A673 (cell line): ENCODE measurements around the gene FAM13A.

ENCODE experiments used
- EZH2 ChIP-seq: fragments of 200-600 bp; sonication (generic); IDR thresholded peaks from 2 replicates; pipeline ENCODE4 v1.6.1; 2017; ENCODE audit warnings: borderline replicate concordance, low read depth, mild to moderate bottlenecking, mixed read lengths, antibody characterized with exemption, low read length; ENCODE audit not compliant: poor library complexity, severe bottlenecking
- TF ChIP-seq, protein P1 (sequence below): fragments of 300-800, 200-600 bp; sonication (generic); conservative IDR thresholded peaks from 2 replicates; pipeline ENCODE4 v1.5.1; 2017; ENCODE audit warnings: low read depth, mild to moderate bottlenecking, antibody characterized with exemption, low read length, moderate library complexity, mixed read lengths

DNA sequence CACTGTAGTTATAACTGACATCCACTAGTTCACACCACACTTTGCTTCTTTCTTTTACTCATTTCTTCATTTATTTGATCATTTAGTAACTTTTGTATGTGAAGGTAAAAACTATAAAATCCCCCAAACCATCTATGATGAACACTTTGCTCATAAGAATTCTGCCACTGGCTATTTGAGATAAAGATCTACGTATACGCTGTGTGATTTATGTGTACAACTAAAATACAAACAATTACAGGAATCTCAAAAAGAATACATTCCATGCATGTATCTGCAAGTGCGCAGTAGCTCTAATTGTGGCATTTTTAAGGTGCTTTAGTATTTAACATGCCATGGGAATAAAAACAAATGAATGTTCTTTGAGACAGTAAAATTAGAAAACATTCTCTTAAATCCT is 202.5 kb downstream of the FAM13A start:
- TF ChIP-seq, protein P1, sequence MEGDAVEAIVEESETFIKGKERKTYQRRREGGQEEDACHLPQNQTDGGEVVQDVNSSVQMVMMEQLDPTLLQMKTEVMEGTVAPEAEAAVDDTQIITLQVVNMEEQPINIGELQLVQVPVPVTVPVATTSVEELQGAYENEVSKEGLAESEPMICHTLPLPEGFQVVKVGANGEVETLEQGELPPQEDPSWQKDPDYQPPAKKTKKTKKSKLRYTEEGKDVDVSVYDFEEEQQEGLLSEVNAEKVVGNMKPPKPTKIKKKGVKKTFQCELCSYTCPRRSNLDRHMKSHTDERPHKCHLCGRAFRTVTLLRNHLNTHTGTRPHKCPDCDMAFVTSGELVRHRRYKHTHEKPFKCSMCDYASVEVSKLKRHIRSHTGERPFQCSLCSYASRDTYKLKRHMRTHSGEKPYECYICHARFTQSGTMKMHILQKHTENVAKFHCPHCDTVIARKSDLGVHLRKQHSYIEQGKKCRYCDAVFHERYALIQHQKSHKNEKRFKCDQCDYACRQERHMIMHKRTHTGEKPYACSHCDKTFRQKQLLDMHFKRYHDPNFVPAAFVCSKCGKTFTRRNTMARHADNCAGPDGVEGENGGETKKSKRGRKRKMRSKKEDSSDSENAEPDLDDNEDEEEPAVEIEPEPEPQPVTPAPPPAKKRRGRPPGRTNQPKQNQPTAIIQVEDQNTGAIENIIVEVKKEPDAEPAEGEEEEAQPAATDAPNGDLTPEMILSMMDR = no peak
- TF ChIP-seq EZH2 = no peak
